ENCODE measurements around the gene PPFIA4. TPM values are rescaled to one million over a fixed set of nuclear protein-coding genes. Genes with fewer than 3 reads are reported as not detected.

The PPFIA4 gene
- total and polyA plus RNA-seq, 8 donors, result 0.29 to 2.2 (median 0.89) TPM; not detected in 1

Other genes with a start within 250 kb of the PPFIA4 start
- 100 to 1,000 TPM in 2 of 5 donors, 10 to 100 TPM in 3; 46.0 to 229 (median 84.5) TPM for gene KDM5B, start 218.1 kb upstream of the PPFIA4 start, total RNA-seq
- gene KDM5B, start 218.1 kb upstream of the PPFIA4 start, polyA plus RNA-seq, result 10 to 100 TPM in 1 of 3 donors, 1 to 10 TPM in 2; 6.5 to 13.4 (median 7.2) TPM
- gene PCAT6, start 215.5 kb upstream of the PPFIA4 start, total RNA-seq, result not detected
- gene PCAT6, start 215.5 kb upstream of the PPFIA4 start, polyA plus RNA-seq, result 1 to 10 TPM; 1.2 to 3.9 (median 2.7) TPM
- 1 to 10 TPM in 2 of 5 donors, under 1 TPM in 1, not detected in 2; 0.45 to 5.1 (median 4.2) TPM for gene RABIF, start 137.3 kb upstream of the PPFIA4 start, total RNA-seq
- 1 to 10 TPM; 4.9 to 9.1 (median 6.1) TPM for gene RABIF, start 137.3 kb upstream of the PPFIA4 start, polyA plus RNA-seq
- 10 to 100 TPM; 15.4 to 97.3 (median 29.2) TPM for gene KLHL12, start 99.3 kb upstream of the PPFIA4 start, total RNA-seq
- gene KLHL12, start 99.3 kb upstream of the PPFIA4 start, polyA plus RNA-seq, result 10 to 100 TPM; 10.4 to 13.0 (median 12.5) TPM
- gene ADIPOR1, start 68.2 kb upstream of the PPFIA4 start, total RNA-seq, result 100 to 1,000 TPM in 1 of 5 donors, 10 to 100 TPM in 4; 46.1 to 112 (median 70.6) TPM
- gene ADIPOR1, start 68.2 kb upstream of the PPFIA4 start, polyA plus RNA-seq, result 10 to 100 TPM; 55.8 to 69.7 (median 60.5) TPM
- 10 to 100 TPM; 17.7 to 89.8 (median 49.6) TPM for gene CYB5R1, start 59.2 kb upstream of the PPFIA4 start, total RNA-seq
- gene CYB5R1, start 59.2 kb upstream of the PPFIA4 start, polyA plus RNA-seq, result 10 to 100 TPM; 38.6 to 54.0 (median 45.1) TPM
- gene TMEM183A, start 19.1 kb upstream of the PPFIA4 start, total RNA-seq, result 100 to 1,000 TPM in 2 of 5 donors, 10 to 100 TPM in 3; 33.3 to 177 (median 77.2) TPM
- 10 to 100 TPM; 36.0 to 60.5 (median 52.1) TPM for gene TMEM183A, start 19.1 kb upstream of the PPFIA4 start, polyA plus RNA-seq
- gene MYOG, start 59.5 kb downstream of the PPFIA4 start, total RNA-seq, result not detected
- gene MYOG, start 59.5 kb downstream of the PPFIA4 start, polyA plus RNA-seq, result not detected
- gene ADORA1, start 101.2 kb downstream of the PPFIA4 start, total RNA-seq, result 1 to 10 TPM in 2 of 5 donors, under 1 TPM in 1, not detected in 2; 0.18 to 3.1 (median 1.2) TPM
- 1 to 10 TPM in 2 of 3 donors, under 1 TPM in 1; 0.30 to 4.2 (median 3.7) TPM for gene ADORA1, start 101.2 kb downstream of the PPFIA4 start, polyA plus RNA-seq
- not detected for gene MYBPH, start 149.3 kb downstream of the PPFIA4 start, total RNA-seq
- under 1 TPM in 2 of 3 donors, not detected in 1; 0.05 to 0.19 TPM for gene MYBPH, start 149.3 kb downstream of the PPFIA4 start, polyA plus RNA-seq
- 1 to 10 TPM in 2 of 5 donors, not detected in 3; 1.1 to 3.9 TPM for gene CHI3L1, start 160.2 kb downstream of the PPFIA4 start, total RNA-seq
- gene CHI3L1, start 160.2 kb downstream of the PPFIA4 start, polyA plus RNA-seq, result 10 to 100 TPM in 1 of 3 donors, 1 to 10 TPM in 2; 2.0 to 28.1 (median 6.0) TPM
- gene CHIT1, start 203.2 kb downstream of the PPFIA4 start, total RNA-seq, result under 1 TPM in 1 of 5 donors, not detected in 4; 0.18 TPM
- gene CHIT1, start 203.2 kb downstream of the PPFIA4 start, polyA plus RNA-seq, result under 1 TPM in 1 of 3 donors, not detected in 2; 0.05 TPM